Measurements from ENCODE around the gene ACADL.

The ACADL gene

DNA sequence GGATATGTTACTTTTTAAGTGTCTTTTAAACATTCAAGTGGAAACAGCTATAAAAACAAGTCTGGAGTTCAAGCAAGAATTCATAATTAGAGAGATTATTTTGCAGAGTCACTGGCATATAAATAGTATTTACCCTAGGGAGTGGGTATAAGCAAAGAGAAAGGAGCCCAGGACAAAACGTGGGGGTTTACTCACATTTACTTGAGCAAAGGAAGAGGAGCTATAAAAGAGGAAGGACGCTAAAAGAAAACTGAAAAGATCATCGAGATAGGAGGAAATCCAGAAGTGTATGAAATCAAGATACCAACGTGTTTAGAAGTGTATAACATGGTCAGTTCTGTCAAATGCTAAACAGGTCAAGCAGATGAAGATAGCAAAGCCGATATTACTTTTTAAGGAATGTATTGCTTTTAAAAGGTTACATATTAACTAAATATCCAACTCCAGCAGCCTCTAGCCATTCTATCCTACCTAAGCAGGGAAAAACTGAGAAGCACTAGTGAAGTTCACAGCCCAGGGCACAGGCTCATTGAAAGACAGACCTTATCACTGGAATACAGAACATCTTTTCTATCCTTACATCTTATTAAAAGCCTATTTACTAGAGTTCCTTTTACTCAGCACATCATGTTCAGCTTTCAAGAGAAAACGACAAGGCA is 62.7 kb downstream of the ACADL start:
- DNase-seq (ENCODE audit: low read depth, low spot score): no peak

GRCh38 chr2:210159059-210159458 is 66.2 kb downstream of the ACADL start:
- TF ChIP-seq, protein P1, sequence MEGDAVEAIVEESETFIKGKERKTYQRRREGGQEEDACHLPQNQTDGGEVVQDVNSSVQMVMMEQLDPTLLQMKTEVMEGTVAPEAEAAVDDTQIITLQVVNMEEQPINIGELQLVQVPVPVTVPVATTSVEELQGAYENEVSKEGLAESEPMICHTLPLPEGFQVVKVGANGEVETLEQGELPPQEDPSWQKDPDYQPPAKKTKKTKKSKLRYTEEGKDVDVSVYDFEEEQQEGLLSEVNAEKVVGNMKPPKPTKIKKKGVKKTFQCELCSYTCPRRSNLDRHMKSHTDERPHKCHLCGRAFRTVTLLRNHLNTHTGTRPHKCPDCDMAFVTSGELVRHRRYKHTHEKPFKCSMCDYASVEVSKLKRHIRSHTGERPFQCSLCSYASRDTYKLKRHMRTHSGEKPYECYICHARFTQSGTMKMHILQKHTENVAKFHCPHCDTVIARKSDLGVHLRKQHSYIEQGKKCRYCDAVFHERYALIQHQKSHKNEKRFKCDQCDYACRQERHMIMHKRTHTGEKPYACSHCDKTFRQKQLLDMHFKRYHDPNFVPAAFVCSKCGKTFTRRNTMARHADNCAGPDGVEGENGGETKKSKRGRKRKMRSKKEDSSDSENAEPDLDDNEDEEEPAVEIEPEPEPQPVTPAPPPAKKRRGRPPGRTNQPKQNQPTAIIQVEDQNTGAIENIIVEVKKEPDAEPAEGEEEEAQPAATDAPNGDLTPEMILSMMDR (IDR thresholded peaks at IDR 0.05; ENCODE audit: low read depth, low read length): no peak
- in situ Hi-C loops (cut with HindIII; ENCODE audit: low sequenced_read_pairs): no loop called here

More for the DNA sequence above, 62.7 kb downstream of the ACADL start:
- TF ChIP-seq, protein P1 (IDR thresholded peaks at IDR 0.05; ENCODE audit: low read depth, low read length): no peak
- no peak overlapping the region for H3K4me3 ChIP-seq (ENCODE audit: low read depth, low read length)
- in situ Hi-C loops (cut with HindIII; ENCODE audit: low sequenced_read_pairs): no loop called here

DNA sequence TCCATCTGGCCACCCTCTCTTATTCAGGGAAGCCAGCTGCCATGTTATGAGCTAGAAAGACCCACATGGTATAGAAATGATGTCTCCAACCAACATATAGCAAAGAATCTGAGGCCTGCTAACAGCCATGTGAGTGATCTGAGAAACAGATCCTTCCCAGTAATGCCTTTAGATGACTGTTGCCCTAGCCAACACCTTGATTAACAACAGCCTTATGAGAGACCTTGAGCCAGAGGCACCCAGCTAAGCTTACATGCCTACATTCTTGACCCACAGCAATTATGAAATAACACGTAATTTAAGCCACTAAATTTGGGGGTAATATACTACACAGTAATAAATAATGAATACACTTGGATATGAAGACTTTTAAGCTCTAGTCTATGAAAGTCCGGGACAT is 67.0 kb downstream of the ACADL start:
- no peak for DNase-seq (ENCODE audit: low read depth, low spot score)
- H3K4me3 ChIP-seq (ENCODE audit: low read depth, low read length): no peak overlapping the region
- in situ Hi-C loops (cut with HindIII; ENCODE audit: low sequenced_read_pairs): no loop called here
- TF ChIP-seq, protein P1 (IDR thresholded peaks at IDR 0.05; ENCODE audit: low read depth, low read length): no peak

More at GRCh38 chr2:210159059-210159458, 66.2 kb downstream of the ACADL start:
- H3K4me3 ChIP-seq (ENCODE audit: low read depth, low read length): no peak overlapping the region
- DNase-seq (ENCODE audit: low read depth, low spot score): no peak

DNA sequence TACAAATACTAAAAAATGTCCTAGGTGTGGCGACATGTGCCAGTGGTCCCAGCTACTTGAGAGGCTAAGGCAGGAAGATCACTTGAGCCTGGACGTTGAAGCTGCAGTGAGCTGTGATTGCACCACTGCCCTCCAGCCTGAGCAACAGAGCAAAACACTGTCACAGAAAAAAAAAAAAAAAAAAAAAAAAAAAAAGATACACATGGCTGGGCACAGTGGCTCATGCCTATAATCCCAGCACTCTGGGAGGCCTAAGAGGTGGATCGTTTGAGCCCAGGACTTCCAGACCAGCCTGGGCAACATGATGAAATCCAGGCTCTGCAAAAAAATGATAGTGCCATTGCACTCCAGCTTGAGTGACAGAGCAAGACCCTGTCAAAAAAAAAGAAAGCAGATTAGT is 67.7 kb downstream of the ACADL start:
- in situ Hi-C loops (cut with HindIII; ENCODE audit: low sequenced_read_pairs): no loop called here
- TF ChIP-seq, protein P1 (IDR thresholded peaks at IDR 0.05; ENCODE audit: low read depth, low read length): no peak

GRCh38 chr2:210147614-210148013 is 77.6 kb downstream of the ACADL start:
- in situ Hi-C loops (cut with HindIII; ENCODE audit: low sequenced_read_pairs): no loop called here

More for the DNA sequence above, 67.7 kb downstream of the ACADL start:
- H3K4me3 ChIP-seq (ENCODE audit: low read depth, low read length): no peak overlapping the region
- no peak for DNase-seq (ENCODE audit: low read depth, low spot score)

More at GRCh38 chr2:210147614-210148013, 77.6 kb downstream of the ACADL start:
- no peak overlapping the region for H3K4me3 ChIP-seq (ENCODE audit: low read depth, low read length)
- TF ChIP-seq, protein P1 (IDR thresholded peaks at IDR 0.05; ENCODE audit: low read depth, low read length): no peak
- DNase-seq (ENCODE audit: low read depth, low spot score): no peak

All from astrocyte of the spinal cord (primary cell).